DOHH2 (cell line): ENCODE results near the gene GMEB2.

ENCODE experiments used
- CTCF ChIP-seq: fragments of 200-600 bp; sonication (generic); IDR thresholded peaks from one replicate; pipeline ENCODE4 v1.5.1; 2014; ENCODE audit warnings: antibody characterized with exemption, mild to moderate bottlenecking, low read depth, low read length; ENCODE audit not compliant: poor library complexity, severe bottlenecking
- EZH2phosphoT487 ChIP-seq: fragments of 200-600 bp; sonication (generic); IDR thresholded peaks from 2 replicates; pipeline ENCODE4 v1.6.1; 2017; ENCODE audit warnings: borderline replicate concordance, mild to moderate bottlenecking, antibody characterized with exemption, low read length, moderate library complexity, mixed read lengths

DNA sequence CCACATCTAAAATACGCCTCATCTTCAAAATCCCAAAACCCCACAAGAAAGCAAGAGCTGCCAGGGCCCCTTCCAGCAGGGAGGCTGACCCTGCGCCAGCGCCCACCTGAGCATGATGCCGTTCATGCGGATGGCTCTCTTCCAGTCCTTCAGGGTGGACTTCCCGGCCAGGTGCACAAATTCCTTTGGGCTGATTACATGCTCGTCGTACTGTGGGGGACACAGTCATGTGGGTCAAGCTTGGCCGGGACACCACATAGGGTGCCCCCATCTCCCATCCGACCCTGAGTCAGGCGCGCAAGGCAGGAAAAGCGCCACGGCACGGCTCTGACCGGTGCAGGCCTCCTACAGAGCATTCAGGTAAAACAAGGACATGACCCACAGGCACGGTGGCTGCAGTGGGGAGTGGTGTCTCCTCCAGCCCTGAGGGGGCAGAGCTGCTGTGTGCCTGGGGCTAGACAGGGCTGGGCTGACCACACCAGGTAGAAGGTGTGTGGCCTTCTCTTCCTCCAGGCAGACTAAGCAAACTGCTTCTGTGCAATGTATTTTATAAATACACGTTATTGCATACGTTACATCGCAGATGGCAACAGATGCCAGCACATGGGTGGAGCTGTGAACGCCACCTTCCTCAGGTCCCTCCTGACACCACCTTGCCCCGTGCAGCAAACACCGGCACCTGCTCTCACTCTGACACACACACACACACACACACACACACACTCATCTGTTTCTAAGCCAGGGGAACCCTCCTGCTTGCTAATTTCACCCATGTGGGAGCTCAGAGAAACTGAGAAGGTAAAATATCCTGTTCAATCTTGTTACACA, 29.0 kb downstream of the GMEB2 start:
- TF ChIP-seq CTCF (no peak), EZH2phosphoT487 (no peak)
